Measurements from ENCODE around the gene ZMYM3. TPM values are rescaled to one million over a fixed set of nuclear protein-coding genes. Genes with fewer than 3 reads are reported as not detected.

The ZMYM3 gene
- total and polyA plus RNA-seq, 9 of the 15 experiments (the other 6 are each of a cell fraction or from before 2014, with no cell fraction given) = 4.3 to 36.3 (median 16.8) TPM

- no peak overlapping the region for H3K4me2 ChIP-seq (ENCODE audit: insufficient read depth, low read length)
These were observed 48.7 kb upstream of the ZMYM3 start for GRCh38 chrX:71302461-71303213.

More at GRCh38 chrX:71302461-71303213, 48.7 kb upstream of the ZMYM3 start:
- no peaks in the 10 kb centered on the region for H3K9me1 ChIP-seq (ENCODE audit: control insufficient read depth, insufficient read depth, low read length)
- no peak overlapping the region; a peak in 1 of 4 replicates for H3K9ac ChIP-seq (ENCODE audit: insufficient read depth in 1 of 2, low read depth in 2 of 2, low read length in 2 of 2)
- CTCF ChIA-PET (ENCODE audit: low intra/inter-chr PET ratio) = no interaction called here
- BruUV-seq (replicated peaks) = no TSS peak
- TF ChIP-seq MBD1 (CRISPR knock-in tag; IDR thresholded peaks at IDR 0.05) = no peak
- no peak for TF ChIP-seq SMC3 (conservative IDR thresholded peaks at IDR 0.05; ENCODE audit: insufficient read depth, low read depth, low read length)
- 0 out of 2 replicates have a peak, but pooled peaks have one; percentile 13 for TF ChIP-seq ARID1B (IDR thresholded peaks at IDR 0.05)
- TF ChIP-seq FOSL1 (tag; conservative IDR thresholded peaks at IDR 0.05) = peak; percentile 53
- no peak for TF ChIP-seq MED1 (CRISPR knock-in tag; IDR thresholded peaks at IDR 0.05; ENCODE audit: borderline replicate concordance)
- no peak for TF ChIP-seq ZNF398 (CRISPR knock-in tag; IDR thresholded peaks at IDR 0.05)
- peak; percentile 58; the same call in 1 of the 2 replicates for TF ChIP-seq SPI1 (IDR thresholded peaks at IDR 0.05; ENCODE audit: borderline replicate concordance, low read depth, low read length)
- no peak for TF ChIP-seq ZNF696 (CRISPR knock-in tag; conservative IDR thresholded peaks at IDR 0.05)
- TF ChIP-seq SOX6 (IDR thresholded peaks at IDR 0.05) = no peak
- no peak for FAIRE-seq
- no peak overlapping the region for H2AFZ ChIP-seq (ENCODE audit: low read depth, low read length)
- no peaks in the 10 kb centered on the region for H3K79me2 ChIP-seq (ENCODE audit: control insufficient read depth, insufficient read depth, low read length)
- H4K20me1 ChIP-seq (replicated peaks; ENCODE audit: control insufficient read depth, insufficient read depth, low read length) = peaks cover 3% of the 10 kb centered on the region; the same call in 1 of the 2 replicates
- in situ Hi-C loops (cut with MboI) = no loop called here
- H3K36me3 ChIP-seq (ENCODE audit: control insufficient read depth, insufficient read depth, low read length) = peaks cover 37% of the 10 kb centered on the region
- H3K27me3 ChIP-seq (ENCODE audit: control insufficient read depth in 2 of 2, insufficient read depth in 2 of 2, low read length in 2 of 2) = no peaks in the 10 kb centered on the region
- H3K9me3 ChIP-seq (replicated peaks; ENCODE audit: control insufficient read depth, insufficient read depth, low read depth, low read length) = no peaks in the 10 kb centered on the region
- intact Hi-C loops (cut with micrococcal nuclease) = no loop called here
- H3K27ac ChIP-seq (ENCODE audit: extremely low read depth, low read depth, low read length) = no peak overlapping the region
- ATAC-seq = peak; percentile 9; the same call in 1 of the 3 replicates
- 57% methylated on average over 4 of the region's 5 CpGs for WGBS (ENCODE audit: insufficient coverage, low coverage, missing lambda C conversion rate)
- DNase-seq (ENCODE audit: extremely low read depth in 1 of 4, low spot score in 3 of 4) = no peak
- H3K4me1 ChIP-seq (replicated peaks in 1 of 2; ENCODE audit: control insufficient read depth in 2 of 2, insufficient read depth in 2 of 2, low read length in 2 of 2) = peaks cover 0 to 14% of the 10 kb centered on the region in 2 experiments; a peak in 3 of 5 replicates
- H3K4me3 ChIP-seq = no peak overlapping the region
- POLR2A ChIA-PET = interaction anchor here (0.8 to 1.8 kb wide), 2 partner anchors 9 to 17 kb away, joined by 3 to 5 read pairs; no protein-coding TSS in a partner anchor

All from K562 (cell line).